ENCODE measurements around the gene RPS10.

Gene RPS10

DNA sequence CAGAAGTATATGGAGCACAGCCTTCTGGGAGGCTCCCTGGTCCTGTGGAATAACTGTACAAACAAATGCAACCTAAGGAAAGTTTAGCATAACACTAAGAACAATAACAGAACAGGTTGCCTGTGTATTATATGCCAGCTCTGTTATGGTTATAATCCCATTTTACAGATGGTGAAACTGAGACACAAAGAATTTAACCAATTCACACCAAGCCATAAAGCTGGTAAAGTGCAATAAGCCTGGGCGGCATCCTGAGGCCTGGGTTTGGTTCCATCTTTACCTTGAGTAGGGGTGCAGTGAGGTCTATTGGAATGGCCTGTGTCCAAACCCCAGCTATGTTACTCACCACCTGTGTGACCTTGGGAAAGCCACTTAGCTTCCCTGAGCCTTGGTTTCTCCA is 25.3 kb upstream of the RPS10 start:
- TF ChIP-seq, protein P1, sequence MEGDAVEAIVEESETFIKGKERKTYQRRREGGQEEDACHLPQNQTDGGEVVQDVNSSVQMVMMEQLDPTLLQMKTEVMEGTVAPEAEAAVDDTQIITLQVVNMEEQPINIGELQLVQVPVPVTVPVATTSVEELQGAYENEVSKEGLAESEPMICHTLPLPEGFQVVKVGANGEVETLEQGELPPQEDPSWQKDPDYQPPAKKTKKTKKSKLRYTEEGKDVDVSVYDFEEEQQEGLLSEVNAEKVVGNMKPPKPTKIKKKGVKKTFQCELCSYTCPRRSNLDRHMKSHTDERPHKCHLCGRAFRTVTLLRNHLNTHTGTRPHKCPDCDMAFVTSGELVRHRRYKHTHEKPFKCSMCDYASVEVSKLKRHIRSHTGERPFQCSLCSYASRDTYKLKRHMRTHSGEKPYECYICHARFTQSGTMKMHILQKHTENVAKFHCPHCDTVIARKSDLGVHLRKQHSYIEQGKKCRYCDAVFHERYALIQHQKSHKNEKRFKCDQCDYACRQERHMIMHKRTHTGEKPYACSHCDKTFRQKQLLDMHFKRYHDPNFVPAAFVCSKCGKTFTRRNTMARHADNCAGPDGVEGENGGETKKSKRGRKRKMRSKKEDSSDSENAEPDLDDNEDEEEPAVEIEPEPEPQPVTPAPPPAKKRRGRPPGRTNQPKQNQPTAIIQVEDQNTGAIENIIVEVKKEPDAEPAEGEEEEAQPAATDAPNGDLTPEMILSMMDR (IDR thresholded peaks at IDR 0.05; ENCODE audit: insufficient read depth, low read depth, low read length, missing control alignments): no peak
- H3K4me3 ChIP-seq (ENCODE audit: low read depth, low read length): no peak overlapping the region
- no peak for DNase-seq (ENCODE audit: low read depth)

DNA sequence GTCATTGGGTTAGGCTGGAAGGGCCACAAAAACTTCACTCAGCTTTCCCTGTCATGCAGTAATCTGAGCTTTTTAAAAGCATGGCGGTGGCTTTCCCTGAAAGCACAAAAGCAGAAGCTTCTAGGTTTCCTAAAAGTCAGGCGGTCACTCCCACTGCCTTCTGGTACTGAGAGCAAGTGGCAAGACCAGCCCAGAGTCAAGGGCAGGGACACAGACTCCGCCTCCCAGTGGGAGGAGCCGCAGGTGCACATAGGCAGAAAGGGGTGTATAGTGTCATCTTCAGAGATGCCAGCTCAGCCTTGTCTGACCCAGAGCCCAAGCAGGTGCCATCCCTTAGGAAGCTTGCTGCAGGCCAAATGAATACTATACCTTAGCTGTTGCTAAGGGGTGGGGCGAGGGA is 22.0 kb upstream of the RPS10 start:
- no peak overlapping the region for H3K4me3 ChIP-seq (ENCODE audit: low read depth, low read length)
- TF ChIP-seq, protein P1 (IDR thresholded peaks at IDR 0.05; ENCODE audit: insufficient read depth, low read depth, low read length, missing control alignments): no peak
- no peak for DNase-seq (ENCODE audit: low read depth)

DNA sequence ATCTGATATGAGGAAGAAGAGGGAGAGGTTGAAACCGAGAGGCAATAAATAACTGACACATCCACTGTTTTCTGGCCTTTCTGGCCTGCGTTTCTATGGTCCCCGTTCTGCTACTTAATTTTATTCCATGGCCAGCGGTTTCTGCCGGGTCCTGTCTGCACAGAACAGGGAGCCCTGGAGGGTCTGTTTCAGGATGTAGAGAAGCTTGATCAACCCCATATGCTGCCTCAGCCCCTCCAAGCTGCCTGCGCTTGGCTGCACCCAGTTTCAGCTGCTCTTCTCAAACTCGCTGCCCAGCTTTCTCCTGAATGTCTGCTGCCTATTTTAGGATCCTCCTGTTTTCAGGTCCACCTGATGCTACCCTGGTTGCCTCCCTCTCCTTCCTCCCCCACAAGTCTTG is 21.5 kb upstream of the RPS10 start:
- no peak overlapping the region for H3K4me3 ChIP-seq (ENCODE audit: low read depth, low read length)
- TF ChIP-seq, protein P1 (IDR thresholded peaks at IDR 0.05; ENCODE audit: insufficient read depth, low read depth, low read length, missing control alignments): no peak
- DNase-seq (ENCODE audit: low read depth): no peak

DNA sequence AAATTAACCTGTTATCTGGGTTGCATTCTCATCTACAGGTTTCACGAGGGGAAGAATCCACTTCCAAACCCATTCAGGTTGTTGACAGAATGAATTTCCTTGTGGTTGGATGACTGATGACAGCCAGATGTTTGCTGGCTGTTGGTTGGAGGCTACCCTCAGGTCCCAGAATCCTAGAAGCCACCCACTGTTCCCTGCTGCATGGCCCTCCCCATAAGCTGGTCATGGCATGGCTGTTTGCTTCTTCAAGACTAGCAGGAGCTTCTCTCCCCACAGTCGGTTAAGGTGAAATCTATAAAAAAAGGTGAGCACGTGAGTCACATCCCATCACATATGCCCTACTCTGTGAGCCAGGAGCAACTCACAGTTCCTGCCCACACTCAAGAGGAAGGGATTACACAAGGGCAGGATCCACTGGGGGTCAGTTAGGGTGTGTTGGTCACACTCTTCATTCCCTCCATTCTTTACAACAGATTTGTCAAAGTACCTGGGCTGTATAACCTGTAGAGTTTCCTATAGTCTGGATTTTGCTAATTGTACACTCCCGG is 19.5 kb upstream of the RPS10 start:
- DNase-seq (ENCODE audit: low read depth): no peak
- no peak overlapping the region for H3K4me3 ChIP-seq (ENCODE audit: low read depth, low read length)
- TF ChIP-seq, protein P1 (IDR thresholded peaks at IDR 0.05; ENCODE audit: insufficient read depth, low read depth, low read length, missing control alignments): no peak

DNA sequence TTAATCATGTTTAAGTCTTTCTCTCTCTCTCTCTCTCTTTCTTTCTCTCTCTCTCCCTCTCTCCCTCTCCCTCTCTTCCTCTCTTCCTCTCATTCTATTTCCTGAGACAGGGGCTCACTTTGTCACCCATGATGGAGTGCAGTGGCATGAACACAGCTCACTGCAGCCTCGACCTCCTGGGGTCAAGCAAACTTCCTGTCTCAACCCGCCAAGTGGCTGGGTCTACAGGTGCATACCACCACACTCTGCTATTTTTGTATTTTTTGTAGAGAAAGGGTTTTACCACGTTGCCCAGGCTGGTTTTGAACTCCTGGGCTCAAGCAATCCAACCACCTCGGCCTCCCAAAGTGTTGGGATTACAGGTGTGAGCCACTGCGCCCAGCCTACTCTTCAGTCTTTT is 15.7 kb upstream of the RPS10 start:
- H3K4me3 ChIP-seq (ENCODE audit: low read depth, low read length): no peak overlapping the region
- DNase-seq (ENCODE audit: low read depth): no peak
- TF ChIP-seq, protein P1 (IDR thresholded peaks at IDR 0.05; ENCODE audit: insufficient read depth, low read depth, low read length, missing control alignments): no peak

DNA sequence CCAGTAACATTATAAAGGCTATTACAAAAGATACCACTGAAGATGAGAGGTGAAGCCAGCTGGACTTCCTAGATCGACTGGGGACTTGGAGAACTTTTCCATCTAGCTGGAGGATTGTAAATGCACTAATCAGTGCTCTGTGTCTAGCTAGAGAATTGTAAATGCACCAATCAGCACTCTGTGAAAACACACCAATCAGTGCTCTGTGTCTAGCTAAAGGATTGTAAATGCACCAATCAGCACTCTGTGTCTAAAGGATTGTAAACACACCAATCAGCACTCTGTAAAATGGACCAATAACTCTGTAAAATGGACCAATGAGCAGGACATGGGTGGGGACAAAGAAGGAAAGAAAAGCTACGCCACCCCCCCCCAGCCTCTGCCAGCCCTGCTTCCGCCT is 13.6 kb upstream of the RPS10 start:
- H3K4me3 ChIP-seq (ENCODE audit: low read depth, low read length): no peak overlapping the region
- TF ChIP-seq, protein P1 (IDR thresholded peaks at IDR 0.05; ENCODE audit: insufficient read depth, low read depth, low read length, missing control alignments): no peak

DNA sequence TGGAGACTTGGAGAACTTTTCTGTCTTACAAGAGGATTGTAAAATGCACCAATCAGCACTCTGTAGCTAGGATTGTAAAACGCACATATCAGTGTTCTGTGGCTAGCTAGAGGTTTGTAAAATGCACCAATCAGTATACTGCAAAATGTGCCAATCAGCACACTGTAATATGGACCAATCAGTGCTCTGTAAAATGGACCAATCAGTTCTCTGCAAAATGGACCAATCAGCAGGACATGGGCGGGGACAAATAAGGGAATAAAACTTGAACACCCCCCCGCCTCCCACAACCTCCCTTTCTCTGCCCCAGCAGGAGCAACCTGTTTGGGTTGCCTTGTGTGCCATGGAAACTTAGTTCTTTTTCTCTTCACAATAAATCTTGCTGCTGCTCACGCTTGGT is 12.8 kb upstream of the RPS10 start:
- TF ChIP-seq, protein P1 (IDR thresholded peaks at IDR 0.05; ENCODE audit: insufficient read depth, low read depth, low read length, missing control alignments): no peak
- DNase-seq (ENCODE audit: low read depth): no peak
- H3K4me3 ChIP-seq (ENCODE audit: low read depth, low read length): no peak overlapping the region

More for the DNA sequence above, 13.6 kb upstream of the RPS10 start:
- DNase-seq (ENCODE audit: low read depth): no peak

All from GM12865 (cell line).